ENCODE results near the gene RHD. TPM values are rescaled to one million over a fixed set of nuclear protein-coding genes. Genes with fewer than 3 reads are reported as not detected.

Gene RHD
- total RNA-seq, 1 experiment from 2014 or later, result not detected

DNA sequence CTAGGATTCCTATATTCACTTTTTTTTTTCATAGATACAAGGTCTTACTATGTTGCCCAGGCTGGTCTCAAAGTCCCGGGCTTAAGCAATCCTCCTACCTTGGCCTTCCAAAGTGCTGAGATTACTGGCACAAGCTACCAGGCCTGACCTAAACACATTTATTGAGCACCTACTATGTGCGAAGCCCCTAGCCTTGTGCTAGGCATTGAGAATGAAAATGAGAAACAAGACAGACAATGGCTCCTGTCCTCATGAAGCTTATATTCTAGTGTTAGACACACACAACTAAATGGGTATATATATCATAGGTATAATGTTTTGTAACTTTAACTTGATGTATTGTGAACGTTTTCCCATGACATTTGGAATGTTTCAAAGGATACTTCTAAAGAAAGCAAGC is 77.3 kb downstream of the RHD start:
- Mint-ChIP-seq H3K4me1 (no peaks in the 10 kb centered on the region), H3K4me3 (no peak overlapping the region), H3K27ac (no peak overlapping the region), H3K36me3 (peaks cover 12% of the 10 kb centered on the region), H3K9me3 (no peaks in the 10 kb centered on the region), H3K27me3 (ENCODE audit: low read depth) (no peaks in the 10 kb centered on the region)
- ATAC-seq (no peak), DNase-seq (ENCODE audit: low spot score) (no peak)
- CTCF ChIA-PET, result no interaction called here
- POLR2A ChIA-PET, result interaction anchor here (0.7 kb wide), 1 partner anchor 10 kb away, joined by 3 read pairs; no protein-coding TSS in a partner anchor
- TF ChIP-seq, protein P1, sequence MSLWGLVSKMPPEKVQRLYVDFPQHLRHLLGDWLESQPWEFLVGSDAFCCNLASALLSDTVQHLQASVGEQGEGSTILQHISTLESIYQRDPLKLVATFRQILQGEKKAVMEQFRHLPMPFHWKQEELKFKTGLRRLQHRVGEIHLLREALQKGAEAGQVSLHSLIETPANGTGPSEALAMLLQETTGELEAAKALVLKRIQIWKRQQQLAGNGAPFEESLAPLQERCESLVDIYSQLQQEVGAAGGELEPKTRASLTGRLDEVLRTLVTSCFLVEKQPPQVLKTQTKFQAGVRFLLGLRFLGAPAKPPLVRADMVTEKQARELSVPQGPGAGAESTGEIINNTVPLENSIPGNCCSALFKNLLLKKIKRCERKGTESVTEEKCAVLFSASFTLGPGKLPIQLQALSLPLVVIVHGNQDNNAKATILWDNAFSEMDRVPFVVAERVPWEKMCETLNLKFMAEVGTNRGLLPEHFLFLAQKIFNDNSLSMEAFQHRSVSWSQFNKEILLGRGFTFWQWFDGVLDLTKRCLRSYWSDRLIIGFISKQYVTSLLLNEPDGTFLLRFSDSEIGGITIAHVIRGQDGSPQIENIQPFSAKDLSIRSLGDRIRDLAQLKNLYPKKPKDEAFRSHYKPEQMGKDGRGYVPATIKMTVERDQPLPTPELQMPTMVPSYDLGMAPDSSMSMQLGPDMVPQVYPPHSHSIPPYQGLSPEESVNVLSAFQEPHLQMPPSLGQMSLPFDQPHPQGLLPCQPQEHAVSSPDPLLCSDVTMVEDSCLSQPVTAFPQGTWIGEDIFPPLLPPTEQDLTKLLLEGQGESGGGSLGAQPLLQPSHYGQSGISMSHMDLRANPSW (CRISPR knock-in tag; conservative IDR thresholded peaks at IDR 0.05; ENCODE audit: low read depth), result no peak
- no peak for TF ChIP-seq JUN (CRISPR knock-in tag; IDR thresholded peaks at IDR 0.05)

DNA sequence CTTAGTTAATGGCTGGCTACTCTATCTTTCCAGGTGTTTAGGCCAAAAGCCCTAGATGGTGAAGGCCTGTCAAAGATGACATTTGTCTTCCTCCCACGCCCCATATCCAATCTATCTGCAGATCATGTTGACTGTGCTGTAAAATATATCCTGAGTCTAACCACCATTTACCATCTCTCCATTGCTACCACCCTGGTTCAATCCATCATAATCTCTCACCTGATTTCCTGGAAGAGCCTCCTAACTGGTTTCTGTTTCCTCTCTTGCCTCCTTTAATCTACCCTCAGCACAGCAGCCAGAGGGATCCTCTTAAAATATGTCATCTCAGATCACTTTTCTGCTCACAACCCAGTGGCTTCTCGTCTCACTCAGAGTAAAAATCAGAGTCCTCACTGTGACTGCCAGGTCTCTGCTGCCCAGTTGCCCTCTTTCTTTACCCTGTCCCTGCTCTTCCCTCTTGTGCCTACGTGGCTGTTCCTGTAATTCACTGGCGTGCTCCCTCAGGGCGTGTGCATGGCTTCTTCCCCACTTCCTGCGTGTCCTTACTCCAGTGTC is 83.6 kb downstream of the RHD start:
- no peaks in the 10 kb centered on the region for H3K9me3 Mint-ChIP-seq
- DNase-seq (ENCODE audit: low spot score) (no peak), ATAC-seq (no peak)
- CTCF ChIA-PET, result no interaction called here
- no peaks in the 10 kb centered on the region for H3K27me3 Mint-ChIP-seq (ENCODE audit: low read depth)
- TF ChIP-seq EMX1 (CRISPR knock-in tag; IDR thresholded peaks at IDR 0.05), result no peak
- TF ChIP-seq SMAD4 (CRISPR knock-in tag; IDR thresholded peaks at IDR 0.05), result no peak
- no peak for TF ChIP-seq TEAD4 (CRISPR knock-in tag; IDR thresholded peaks at IDR 0.05)
- H3K4me3 Mint-ChIP-seq, result no peak overlapping the region
- H3K36me3 Mint-ChIP-seq, result peaks cover 25% of the 10 kb centered on the region
- no peak overlapping the region; the same call in 1 of the 2 replicates for H3K27ac Mint-ChIP-seq
- POLR2A ChIA-PET, result no interaction called here
- no peaks in the 10 kb centered on the region for H3K4me1 Mint-ChIP-seq

DNA sequence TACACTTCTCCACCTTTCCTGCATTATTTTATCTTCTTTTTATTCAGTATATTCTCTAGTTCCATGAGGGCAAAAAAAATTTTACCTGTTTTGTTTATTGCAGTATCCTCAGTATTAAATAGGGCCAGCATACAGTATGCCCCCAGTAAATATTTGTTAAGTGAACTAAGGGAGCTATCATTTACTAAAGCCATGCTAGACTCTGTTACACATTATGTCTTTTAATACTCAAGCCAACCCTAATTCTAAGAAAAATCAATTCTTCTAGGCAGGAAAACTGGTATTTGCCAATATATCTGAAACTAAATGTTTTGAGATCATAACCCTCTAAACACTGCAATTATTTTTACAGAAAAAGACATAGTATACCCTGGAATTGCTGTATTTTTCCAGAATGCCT is 84.1 kb downstream of the RHD start:
- no peak for DNase-seq (ENCODE audit: low spot score)
- no peaks in the 10 kb centered on the region for H3K27me3 Mint-ChIP-seq (ENCODE audit: low read depth)
- peaks cover 30% of the 10 kb centered on the region for H3K36me3 Mint-ChIP-seq
- CTCF ChIA-PET, result no interaction called here
- no peak for TF ChIP-seq RORB (CRISPR knock-in tag; IDR thresholded peaks at IDR 0.05)
- no peak for TF ChIP-seq ATF1 (CRISPR knock-in tag; IDR thresholded peaks at IDR 0.05)
- TF ChIP-seq, protein P2, sequence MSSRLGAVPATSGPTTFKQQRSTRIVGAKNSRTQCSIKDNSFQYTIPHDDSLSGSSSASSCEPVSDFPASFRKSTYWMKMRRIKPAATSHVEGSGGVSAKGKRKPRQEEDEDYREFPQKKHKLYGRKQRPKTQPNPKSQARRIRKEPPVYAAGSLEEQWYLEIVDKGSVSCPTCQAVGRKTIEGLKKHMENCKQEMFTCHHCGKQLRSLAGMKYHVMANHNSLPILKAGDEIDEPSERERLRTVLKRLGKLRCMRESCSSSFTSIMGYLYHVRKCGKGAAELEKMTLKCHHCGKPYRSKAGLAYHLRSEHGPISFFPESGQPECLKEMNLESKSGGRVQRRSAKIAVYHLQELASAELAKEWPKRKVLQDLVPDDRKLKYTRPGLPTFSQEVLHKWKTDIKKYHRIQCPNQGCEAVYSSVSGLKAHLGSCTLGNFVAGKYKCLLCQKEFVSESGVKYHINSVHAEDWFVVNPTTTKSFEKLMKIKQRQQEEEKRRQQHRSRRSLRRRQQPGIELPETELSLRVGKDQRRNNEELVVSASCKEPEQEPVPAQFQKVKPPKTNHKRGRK (CRISPR knock-in tag; IDR thresholded peaks at IDR 0.05; ENCODE audit: borderline replicate concordance), result no peak
- TF ChIP-seq ETV6 (CRISPR knock-in tag; IDR thresholded peaks at IDR 0.05), result no peak
- TF ChIP-seq TEAD4 (CRISPR knock-in tag; IDR thresholded peaks at IDR 0.05), result no peak
- TF ChIP-seq ZNF317 (CRISPR knock-in tag; IDR thresholded peaks at IDR 0.05; ENCODE audit: borderline replicate concordance, low read depth), result no peak
- H3K9me3 Mint-ChIP-seq, result no peaks in the 10 kb centered on the region
- no peak overlapping the region for H3K4me3 Mint-ChIP-seq
- POLR2A ChIA-PET, result no interaction called here
- H3K27ac Mint-ChIP-seq, result no peak overlapping the region
- no peak for ATAC-seq
- H3K4me1 Mint-ChIP-seq, result no peaks in the 10 kb centered on the region

DNA sequence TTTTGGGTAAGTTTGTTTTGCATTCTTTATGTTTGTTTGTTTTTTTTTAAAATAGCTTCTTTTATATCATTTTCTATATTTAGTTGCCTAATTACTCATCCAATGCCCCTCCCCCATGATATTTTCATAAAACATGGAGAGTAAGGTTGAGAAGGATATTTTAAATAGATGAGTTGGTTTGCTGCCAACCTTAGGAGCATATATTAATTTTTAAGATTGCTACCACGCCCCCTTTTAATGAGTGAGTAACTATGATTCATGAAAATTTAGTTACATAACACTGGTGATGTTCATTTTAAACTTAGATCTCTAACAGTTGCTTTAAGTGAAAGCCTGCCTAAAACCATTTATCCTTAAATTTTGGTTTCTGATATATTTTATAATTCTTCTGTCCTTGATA is 84.5 kb downstream of the RHD start:
- ChIA-PET CTCF (no interaction called here), POLR2A (no interaction called here)
- ATAC-seq, result no peak
- H3K36me3 Mint-ChIP-seq, result peaks cover 33% of the 10 kb centered on the region
- DNase-seq (ENCODE audit: low spot score), result no peak
- no peak overlapping the region for H3K27ac Mint-ChIP-seq
- H3K4me3 Mint-ChIP-seq, result no peak overlapping the region
- H3K4me1 Mint-ChIP-seq, result no peaks in the 10 kb centered on the region
- no peaks in the 10 kb centered on the region for H3K9me3 Mint-ChIP-seq
- TF ChIP-seq GTF2I (CRISPR knock-in tag; conservative IDR thresholded peaks at IDR 0.05) (no peak), ZNF671 (CRISPR knock-in tag; IDR thresholded peaks at IDR 0.05) (no peak), EMX1 (CRISPR knock-in tag; IDR thresholded peaks at IDR 0.05) (no peak), ZNF232 (CRISPR knock-in tag; IDR thresholded peaks at IDR 0.05) (no peak), NFYB (CRISPR knock-in tag; conservative IDR thresholded peaks at IDR 0.05; ENCODE audit: low read depth) (no peak), JAZF1 (CRISPR knock-in tag; IDR thresholded peaks at IDR 0.05) (no peak), HMGA2 (CRISPR knock-in tag; IDR thresholded peaks at IDR 0.05) (no peak)
- TF ChIP-seq, protein P3, sequence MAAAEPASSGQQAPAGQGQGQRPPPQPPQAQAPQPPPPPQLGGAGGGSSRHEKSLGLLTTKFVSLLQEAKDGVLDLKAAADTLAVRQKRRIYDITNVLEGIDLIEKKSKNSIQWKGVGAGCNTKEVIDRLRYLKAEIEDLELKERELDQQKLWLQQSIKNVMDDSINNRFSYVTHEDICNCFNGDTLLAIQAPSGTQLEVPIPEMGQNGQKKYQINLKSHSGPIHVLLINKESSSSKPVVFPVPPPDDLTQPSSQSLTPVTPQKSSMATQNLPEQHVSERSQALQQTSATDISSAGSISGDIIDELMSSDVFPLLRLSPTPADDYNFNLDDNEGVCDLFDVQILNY (CRISPR knock-in tag; IDR thresholded peaks at IDR 0.05), result no peak
- TF ChIP-seq, protein P4, sequence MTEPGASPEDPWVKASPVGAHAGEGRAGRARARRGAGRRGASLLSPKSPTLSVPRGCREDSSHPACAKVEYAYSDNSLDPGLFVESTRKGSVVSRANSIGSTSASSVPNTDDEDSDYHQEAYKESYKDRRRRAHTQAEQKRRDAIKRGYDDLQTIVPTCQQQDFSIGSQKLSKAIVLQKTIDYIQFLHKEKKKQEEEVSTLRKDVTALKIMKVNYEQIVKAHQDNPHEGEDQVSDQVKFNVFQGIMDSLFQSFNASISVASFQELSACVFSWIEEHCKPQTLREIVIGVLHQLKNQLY (CRISPR knock-in tag; IDR thresholded peaks at IDR 0.05), result no peak
- TF ChIP-seq, protein P5, sequence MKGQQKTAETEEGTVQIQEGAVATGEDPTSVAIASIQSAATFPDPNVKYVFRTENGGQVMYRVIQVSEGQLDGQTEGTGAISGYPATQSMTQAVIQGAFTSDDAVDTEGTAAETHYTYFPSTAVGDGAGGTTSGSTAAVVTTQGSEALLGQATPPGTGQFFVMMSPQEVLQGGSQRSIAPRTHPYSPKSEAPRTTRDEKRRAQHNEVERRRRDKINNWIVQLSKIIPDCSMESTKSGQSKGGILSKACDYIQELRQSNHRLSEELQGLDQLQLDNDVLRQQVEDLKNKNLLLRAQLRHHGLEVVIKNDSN (CRISPR knock-in tag; IDR thresholded peaks at IDR 0.05), result no peak
- TF ChIP-seq, protein P6, sequence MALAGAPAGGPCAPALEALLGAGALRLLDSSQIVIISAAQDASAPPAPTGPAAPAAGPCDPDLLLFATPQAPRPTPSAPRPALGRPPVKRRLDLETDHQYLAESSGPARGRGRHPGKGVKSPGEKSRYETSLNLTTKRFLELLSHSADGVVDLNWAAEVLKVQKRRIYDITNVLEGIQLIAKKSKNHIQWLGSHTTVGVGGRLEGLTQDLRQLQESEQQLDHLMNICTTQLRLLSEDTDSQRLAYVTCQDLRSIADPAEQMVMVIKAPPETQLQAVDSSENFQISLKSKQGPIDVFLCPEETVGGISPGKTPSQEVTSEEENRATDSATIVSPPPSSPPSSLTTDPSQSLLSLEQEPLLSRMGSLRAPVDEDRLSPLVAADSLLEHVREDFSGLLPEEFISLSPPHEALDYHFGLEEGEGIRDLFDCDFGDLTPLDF (CRISPR knock-in tag; IDR thresholded peaks at IDR 0.05), result no peak
- TF ChIP-seq, protein P7, sequence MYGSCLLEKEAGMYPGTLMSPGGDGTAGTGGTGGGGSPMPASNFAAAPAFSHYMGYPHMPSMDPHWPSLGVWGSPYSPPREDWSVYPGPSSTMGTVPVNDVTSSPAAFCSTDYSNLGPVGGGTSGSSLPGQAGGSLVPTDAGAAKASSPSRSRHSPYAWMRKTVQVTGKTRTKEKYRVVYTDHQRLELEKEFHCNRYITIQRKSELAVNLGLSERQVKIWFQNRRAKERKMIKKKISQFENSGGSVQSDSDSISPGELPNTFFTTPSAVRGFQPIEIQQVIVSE (CRISPR knock-in tag; IDR thresholded peaks at IDR 0.05; ENCODE audit: borderline replicate concordance), result no peak
- H3K27me3 Mint-ChIP-seq (ENCODE audit: low read depth), result no peaks in the 10 kb centered on the region

All from WTC11 (cell line).